Activated CD8-positive, alpha-beta memory T cell treated with anti-CD3 and anti-CD28 coated beads, Interleukin-2, amount 10 ng/mL, durations not matched to agents 7 days and 5 days (primary cell): ENCODE measurements around the gene BGLAP. TPM values are rescaled to one million over a fixed set of nuclear protein-coding genes. Genes with fewer than 3 reads are reported as not detected.
"Not testable (repeated sequence)": the region's sequence is repeated elsewhere in the genome, so short reads cannot be mapped to it uniquely, and the experiment has no call there.

Experiments
- ATAC-seq: fragments of 150-1000 bp; cut with Tn5 transposase; one replicate; pipeline ENCODE4 v1.10.0; 2021; ENCODE audit warnings: moderate library complexity
- CTCF ChIA-PET: fragments of 350-600 bp; sonication (Branson Sonifier 250); formaldehyde crosslinking; loops from one replicate; lab custom pipeline; 2021; ENCODE audit warnings: antibody characterized with exemption; lab: Charles Lee
- DNase-seq: peaks from one replicate; pipeline ENCODE4 v3.0.0-alpha.2; 2020
- H3K27ac Mint-ChIP-seq: one replicate; pipeline ENCODE4 v1.8.0; 2021; ENCODE audit warnings: mild to moderate bottlenecking, mixed read lengths
- H3K27me3 Mint-ChIP-seq: one replicate; pipeline ENCODE4 v1.8.0; 2021; ENCODE audit warnings: mixed read lengths
- H3K36me3 Mint-ChIP-seq: one replicate; pipeline ENCODE4 v1.8.0; 2021; ENCODE audit warnings: mild to moderate bottlenecking, mixed read lengths
- H3K4me1 Mint-ChIP-seq: one replicate; pipeline ENCODE4 v1.8.0; 2021; ENCODE audit warnings: mixed read lengths
- H3K4me3 Mint-ChIP-seq: one replicate; pipeline ENCODE4 v1.8.0; 2021; ENCODE audit warnings: mild to moderate bottlenecking, moderate library complexity, mixed read lengths
- H3K9me3 Mint-ChIP-seq: one replicate; pipeline ENCODE4 v1.8.0; 2022; ENCODE audit warnings: low read depth, mixed read lengths
- total RNA-seq, 2 experiments: library from RNA; stranded (reverse); gene quantifications; one replicate each; pipeline ENCODE4 v1.2.3, GENCODE V29; 2021

The BGLAP gene
- total RNA-seq, 2 experiments from 2014 or later: 0.93 to 1.0 TPM

- Mint-ChIP-seq H3K36me3 (peaks cover 45% of the 10 kb centered on the region), H3K27me3 (no peaks in the 10 kb centered on the region), H3K4me3 (peak within 1 kb of the TSS; percentile 97), H3K9me3 (no peaks in the 10 kb centered on the region), H3K27ac (peak within 1 kb of the TSS; percentile 98), H3K4me1 (peaks cover 40% of the 10 kb centered on the region)
- peak; percentile 97 for ATAC-seq
- CTCF ChIA-PET: interaction anchor here (0.6 to 4.2 kb wide), 13 partner anchors 11 to 173 kb away, joined by 3 to 62 read pairs (median 4); partner anchors contain the start of genes LAMTOR2, SLC25A44, SMG5 and UBQLN4
- DNase-seq: peak; percentile 99
These were observed 28.9 kb upstream of the BGLAP start, which contains the start of gene PMF1 for GRCh38 chr1:156212833-156213643. Gene PMF1 (plus strand): TSS chr1:156213007. CDS start chr1:156213016, 9 bp downstream.

GRCh38 chr1:156213644-156213966, 28.4 kb upstream of the BGLAP start:
- CTCF ChIA-PET: interaction anchor here (0.8 to 4.2 kb wide), 9 partner anchors 11 to 172 kb away, joined by 3 to 62 read pairs (median 6); partner anchors contain the start of genes LAMTOR2, SLC25A44 and UBQLN4
- Mint-ChIP-seq H3K27me3 (no peaks in the 10 kb centered on the region), H3K4me3 (peak overlapping the region; percentile 97), H3K4me1 (peaks cover 45% of the 10 kb centered on the region), H3K27ac (peak overlapping the region; percentile 98), H3K36me3 (peaks cover 45% of the 10 kb centered on the region), H3K9me3 (no peaks in the 10 kb centered on the region)
- DNase-seq (no peak), ATAC-seq (no peak)

- Mint-ChIP-seq H3K4me1 (peaks cover 47% of the 10 kb centered on the region), H3K36me3 (peaks cover 43% of the 10 kb centered on the region)
These were observed 27.8 kb upstream of the BGLAP start for GRCh38 chr1:156214024-156214748.

GRCh38 chr1:156216361-156217086, 25.5 kb upstream of the BGLAP start:
- H3K27me3 Mint-ChIP-seq, DNase-seq, H3K4me3 Mint-ChIP-seq, ATAC-seq, H3K9me3 Mint-ChIP-seq, CTCF ChIA-PET: not testable (repeated sequence)
- H3K27ac Mint-ChIP-seq: peak overlapping the region; percentile 19
- peaks cover 65% of the 10 kb centered on the region for H3K4me1 Mint-ChIP-seq
- H3K36me3 Mint-ChIP-seq: peaks cover 44% of the 10 kb centered on the region

More at GRCh38 chr1:156214024-156214748, 27.8 kb upstream of the BGLAP start:
- H3K27ac Mint-ChIP-seq: peak overlapping the region; percentile 98
- DNase-seq: peak; percentile 59
- peak overlapping the region; percentile 97 for H3K4me3 Mint-ChIP-seq
- no peak for ATAC-seq
- CTCF ChIA-PET: interaction anchor here (2.1 to 4.2 kb wide), 3 partner anchors 10 to 67 kb away, joined by 11 to 62 read pairs (median 15); partner anchors contain the start of gene SLC25A44
- H3K27me3 Mint-ChIP-seq: no peaks in the 10 kb centered on the region
- H3K9me3 Mint-ChIP-seq: no peaks in the 10 kb centered on the region

- Mint-ChIP-seq H3K9me3 (no peaks in the 10 kb centered on the region), H3K27me3 (no peaks in the 10 kb centered on the region), H3K4me1 (peaks cover 66% of the 10 kb centered on the region), H3K4me3 (peak overlapping the region; percentile 57), H3K27ac (peak overlapping the region; percentile 96), H3K36me3 (peaks cover 48% of the 10 kb centered on the region)
- CTCF ChIA-PET: interaction anchor here (0.7 to 2.4 kb wide), 4 partner anchors 10 to 77 kb away, joined by 3 to 18 read pairs (median 4); no protein-coding TSS in a partner anchor
- ATAC-seq: peak; percentile 41
- DNase-seq: peak; percentile 72
These were observed 24.1 kb upstream of the BGLAP start for GRCh38 chr1:156217871-156218270.

GRCh38 chr1:156220226-156220625, 21.8 kb upstream of the BGLAP start:
- CTCF ChIA-PET: interaction anchor here (1.6 to 2.7 kb wide), 2 partner anchors 74 to 78 kb away, joined by 5 to 8 read pairs; no protein-coding TSS in a partner anchor
- no peak overlapping the region for H3K4me3 Mint-ChIP-seq
- DNase-seq (no peak), ATAC-seq (no peak)
- H3K36me3 Mint-ChIP-seq: peaks cover 48% of the 10 kb centered on the region
- H3K27me3 Mint-ChIP-seq: no peaks in the 10 kb centered on the region
- peak overlapping the region; percentile 10 for H3K27ac Mint-ChIP-seq
- H3K4me1 Mint-ChIP-seq: peaks cover 67% of the 10 kb centered on the region
- H3K9me3 Mint-ChIP-seq: no peaks in the 10 kb centered on the region

GRCh38 chr1:156221986-156222692, 19.8 kb upstream of the BGLAP start:
- H3K27ac Mint-ChIP-seq: peak overlapping the region; percentile 81
- peaks cover 76% of the 10 kb centered on the region for H3K4me1 Mint-ChIP-seq
- DNase-seq: no peak
- no peaks in the 10 kb centered on the region for H3K9me3 Mint-ChIP-seq
- H3K27me3 Mint-ChIP-seq: no peaks in the 10 kb centered on the region
- peaks cover 56% of the 10 kb centered on the region for H3K36me3 Mint-ChIP-seq
- CTCF ChIA-PET: interaction anchor here (1.0 to 5.8 kb wide), 3 partner anchors 9 to 115 kb away, joined by 3 to 62 read pairs (median 8); partner anchors contain the start of gene PMF1
- H3K4me3 Mint-ChIP-seq: no peak overlapping the region
- ATAC-seq: no peak

GRCh38 chr1:156225677-156226014, 16.3 kb upstream of the BGLAP start:
- H3K27me3 Mint-ChIP-seq: no peaks in the 10 kb centered on the region
- H3K27ac Mint-ChIP-seq: peak overlapping the region; percentile 96

GRCh38 chr1:156226116-156226538, 15.9 kb upstream of the BGLAP start:
- ATAC-seq: peak; percentile 25
- Mint-ChIP-seq H3K27me3 (no peaks in the 10 kb centered on the region), H3K36me3 (peaks cover 53% of the 10 kb centered on the region), H3K4me1 (peaks cover 64% of the 10 kb centered on the region), H3K27ac (peak overlapping the region; percentile 96), H3K4me3 (peak overlapping the region; percentile 38), H3K9me3 (no peaks in the 10 kb centered on the region)
- CTCF ChIA-PET: interaction anchor here (0.8 to 9.1 kb wide), 20 partner anchors 8 to 182 kb away, joined by 3 to 267 read pairs (median 14); partner anchors contain the start of genes GLMP, LMNA, PAQR6 and PMF1
- DNase-seq: peak; percentile 66

More at GRCh38 chr1:156225677-156226014, 16.3 kb upstream of the BGLAP start:
- CTCF ChIA-PET: interaction anchor here (0.7 to 9.1 kb wide), 31 partner anchors 7 to 183 kb away, joined by 3 to 267 read pairs (median 7); partner anchors contain the start of genes LMNA, PAQR6, PMF1 and SEMA4A
- no peak for DNase-seq
- peak overlapping the region; percentile 45 for H3K4me3 Mint-ChIP-seq
- peaks cover 68% of the 10 kb centered on the region for H3K4me1 Mint-ChIP-seq
- no peak for ATAC-seq
- H3K9me3 Mint-ChIP-seq: no peaks in the 10 kb centered on the region
- peaks cover 56% of the 10 kb centered on the region for H3K36me3 Mint-ChIP-seq

- CTCF ChIA-PET: interaction anchor here (0.8 to 9.1 kb wide), 15 partner anchors 9 to 182 kb away, joined by 3 to 267 read pairs (median 18); partner anchors contain the start of genes GLMP, PAQR6, PMF1 and SEMA4A
- H3K36me3 Mint-ChIP-seq: peaks cover 46% of the 10 kb centered on the region
- H3K27ac Mint-ChIP-seq: peak overlapping the region; percentile 96
- H3K27me3 Mint-ChIP-seq: no peaks in the 10 kb centered on the region
- H3K4me1 Mint-ChIP-seq: peaks cover 58% of the 10 kb centered on the region
- H3K4me3 Mint-ChIP-seq: peak overlapping the region; percentile 38
- ATAC-seq (no peak), DNase-seq (no peak)
- no peaks in the 10 kb centered on the region for H3K9me3 Mint-ChIP-seq
These were observed 15.2 kb upstream of the BGLAP start for GRCh38 chr1:156226782-156227181.

- Mint-ChIP-seq H3K27ac (peak overlapping the region; percentile 12), H3K4me3 (no peak overlapping the region), H3K9me3 (no peaks in the 10 kb centered on the region), H3K4me1 (peaks cover 41% of the 10 kb centered on the region), H3K27me3 (no peaks in the 10 kb centered on the region), H3K36me3 (peaks cover 37% of the 10 kb centered on the region)
- CTCF ChIA-PET: interaction anchor here (0.9 to 9.1 kb wide), 4 partner anchors 10 to 81 kb away, joined by 3 to 267 read pairs (median 10); partner anchors contain the start of genes PMF1, SEMA4A and SLC25A44
- DNase-seq: no peak
- ATAC-seq: no peak
These were observed 13.5 kb upstream of the BGLAP start for GRCh38 chr1:156228501-156228900.
